SK-MEL-5 (cell line): ENCODE results near the gene POLR2J. TPM values are rescaled to one million over a fixed set of nuclear protein-coding genes. Genes with fewer than 3 reads are reported as not detected.
A peak's percentile ranks its signal among the peaks of the same experiment; 100 is the strongest.
"Not testable (repeated sequence)": the region's sequence is repeated elsewhere in the genome, so short reads cannot be mapped to it uniquely, and the experiment has no call there.

Source experiments
- DNase-seq: peaks from one replicate; pipeline ENCODE4 v3.0.0-alpha.2; 2016; ENCODE audit warnings: low read depth, low spot score
- in situ Hi-C: cut with HindIII; loops from 2 replicates; pipeline ENCODE4 v1.10.0; 2016; ENCODE audit warnings: low sequenced_read_pairs, high pct_unique_total_duplicates, low pct_unique_long_range_greater_than_20kb
- total RNA-seq: library from RNA; depleted of rRNA; stranded (reverse); fragments of >200 nt; shearing (Covaris generic); gene quantifications from 2 replicates; pipeline ENCODE4 v1.2.3, GENCODE V29; 2014

POLR2J gene
- total RNA-seq, 1 experiment from 2014 or later, result 105 TPM

- no peak for DNase-seq
- in situ Hi-C loops, result no loop called here
These were observed 7.0 kb downstream of the POLR2J start for GRCh38 chr7:102471791-102472125.

DNA sequence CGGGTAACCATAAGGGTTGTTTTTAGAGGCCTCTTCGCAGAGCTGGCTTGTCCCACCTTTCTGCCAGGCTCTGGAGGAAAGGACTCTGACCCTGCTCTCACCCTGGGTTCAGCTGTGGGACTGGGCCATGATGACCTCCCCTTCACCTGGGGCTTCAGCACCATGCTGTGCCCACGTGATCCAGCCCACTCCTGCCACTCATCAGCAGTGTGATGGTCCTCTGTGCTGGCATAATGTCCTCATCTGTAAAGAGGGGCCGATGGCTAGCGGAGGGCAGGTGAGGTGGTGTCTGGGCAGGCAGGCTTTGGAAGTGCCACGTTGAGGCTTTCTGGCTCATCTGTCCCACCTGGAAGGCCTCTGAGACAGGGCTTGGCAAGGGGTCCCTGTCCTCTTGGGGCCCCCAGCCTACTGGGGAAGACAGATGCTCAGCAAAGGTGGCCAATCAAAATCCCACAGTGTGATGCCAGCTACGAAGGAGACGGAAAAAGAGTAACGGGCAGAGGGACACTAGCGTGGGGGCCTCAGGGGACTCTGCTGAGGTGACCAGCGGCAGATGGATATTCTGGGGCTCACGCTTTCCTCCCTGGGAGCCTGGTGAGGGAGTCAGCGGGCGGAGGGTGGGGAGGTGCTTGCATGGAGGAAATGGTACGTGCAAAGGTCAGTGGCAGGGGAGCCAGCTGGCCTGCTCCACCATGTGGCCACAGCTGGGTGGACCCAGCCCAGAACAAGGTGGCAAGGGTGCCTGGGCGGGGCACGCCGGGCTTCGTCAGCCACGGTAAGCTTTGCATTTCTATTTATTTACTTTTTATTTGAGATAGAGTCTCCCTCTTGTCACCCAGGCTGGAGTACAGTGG is 8.5 kb downstream of the POLR2J start:
- in situ Hi-C loops, result no loop called here

GRCh38 chr7:102469351-102469971 is 9.3 kb downstream of the POLR2J start:
- no peak for DNase-seq
- in situ Hi-C loops, result no loop called here

More for the DNA sequence above, 8.5 kb downstream of the POLR2J start:
- DNase-seq, result no peak

DNA sequence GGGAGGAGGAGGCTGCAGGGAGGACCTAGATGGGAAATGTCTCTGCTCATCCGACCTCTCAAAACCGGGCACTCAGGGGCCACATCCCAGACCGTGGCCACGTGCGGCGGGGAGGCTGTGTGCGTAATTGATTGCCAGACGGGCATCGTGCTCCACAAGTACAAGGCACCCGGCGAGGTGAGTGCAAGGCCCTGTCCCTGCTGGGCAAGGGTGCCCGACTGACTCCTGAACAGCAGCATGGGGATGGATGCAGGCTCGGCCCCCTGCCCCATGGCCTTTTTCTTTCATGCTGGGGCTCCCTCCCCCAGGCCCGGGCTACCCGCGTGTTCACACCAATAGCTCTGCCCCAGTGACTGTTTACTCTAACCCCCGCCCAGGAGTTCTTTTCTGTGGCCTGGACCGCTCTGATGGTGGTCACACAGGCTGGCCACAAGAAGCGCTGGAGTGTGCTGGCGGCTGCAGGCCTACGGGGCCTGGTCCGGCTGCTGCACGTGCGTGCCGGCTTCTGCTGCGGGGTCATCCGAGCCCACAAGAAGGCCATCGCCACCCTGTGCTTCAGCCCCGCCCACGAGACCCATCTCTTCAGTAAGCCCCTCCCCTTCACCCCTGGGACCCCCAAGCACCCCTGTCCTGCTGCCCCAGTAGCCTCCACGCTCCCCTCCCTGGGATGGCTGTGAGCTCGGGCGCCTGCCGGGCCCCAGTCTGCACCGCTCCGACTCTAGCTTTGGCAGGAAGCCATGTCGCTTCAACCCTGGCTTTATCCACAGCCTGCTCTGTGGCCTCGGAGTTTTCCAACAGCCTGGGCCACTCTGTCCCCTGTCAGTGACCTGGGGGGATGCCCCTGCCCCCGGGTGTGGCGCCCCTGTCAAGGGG is 10.0 kb downstream of the POLR2J start:
- DNase-seq, result no peak
- in situ Hi-C loops, result no loop called here

DNA sequence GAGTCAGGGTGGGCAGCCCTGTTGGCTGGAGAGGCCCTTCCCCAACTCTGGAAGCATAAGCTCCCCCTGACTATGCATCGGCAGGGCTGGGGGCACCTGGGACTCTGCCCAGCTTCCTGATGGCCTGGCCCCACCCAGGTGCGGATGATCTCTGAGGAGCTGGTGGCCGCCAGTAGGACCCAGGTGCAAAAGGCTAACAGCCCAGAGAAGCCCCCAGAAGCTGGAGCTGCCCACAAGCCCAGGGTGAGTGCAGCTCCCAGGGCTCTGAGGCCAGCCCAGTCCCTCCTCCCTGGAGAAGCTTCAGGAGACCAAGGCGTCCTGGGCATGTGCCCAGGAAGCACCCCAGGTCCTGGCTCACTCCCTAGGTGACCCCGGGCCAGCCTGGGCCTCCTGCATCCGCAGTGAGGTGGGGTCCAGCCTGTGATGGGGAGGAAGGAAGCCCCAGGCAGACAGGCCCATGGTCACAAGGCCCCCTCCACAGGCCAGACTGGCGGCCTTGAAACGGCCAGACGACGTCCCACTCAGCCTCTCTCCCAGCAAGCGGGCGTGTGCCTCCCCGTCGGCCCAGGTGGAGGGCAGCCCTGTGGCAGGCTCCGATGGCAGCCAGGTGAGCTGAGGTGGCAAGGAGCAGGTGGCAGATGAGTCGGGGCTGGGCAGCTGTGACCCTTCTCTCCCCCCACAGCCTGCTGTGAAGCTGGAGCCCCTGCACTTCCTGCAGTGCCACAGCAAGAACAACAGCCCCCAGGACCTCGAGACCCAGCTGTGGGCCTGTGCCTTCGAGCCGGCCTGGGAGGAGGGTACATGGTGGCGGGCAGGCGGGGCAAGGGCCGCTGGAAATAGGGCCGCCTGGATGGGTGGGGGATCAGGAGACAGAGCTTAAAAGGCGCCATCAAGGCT is 10.9 kb downstream of the POLR2J start:
- in situ Hi-C loops, result no loop called here

DNA sequence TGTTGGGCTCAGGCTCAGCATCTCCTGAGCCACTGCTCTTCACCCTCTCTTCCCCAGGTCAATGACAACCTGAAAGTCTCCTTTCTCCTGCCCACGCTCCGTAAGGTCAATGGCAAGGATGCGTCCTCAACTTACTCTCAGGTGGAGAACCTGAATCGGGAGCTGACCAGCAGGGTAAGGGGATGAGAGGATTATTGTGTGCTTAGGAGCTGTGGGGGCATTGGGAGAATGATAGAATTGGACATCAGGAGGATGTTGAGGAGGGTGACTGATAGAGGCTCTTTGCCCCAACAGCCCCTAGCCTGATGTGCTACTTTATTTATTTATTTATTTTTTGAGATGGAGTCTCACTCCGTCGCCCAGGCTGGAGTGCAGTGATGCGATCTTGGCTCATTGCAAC is 12.6 kb downstream of the POLR2J start:
- in situ Hi-C loops, result no loop called here
- no peak for DNase-seq

More for the DNA sequence above, 10.9 kb downstream of the POLR2J start:
- no peak for DNase-seq

DNA sequence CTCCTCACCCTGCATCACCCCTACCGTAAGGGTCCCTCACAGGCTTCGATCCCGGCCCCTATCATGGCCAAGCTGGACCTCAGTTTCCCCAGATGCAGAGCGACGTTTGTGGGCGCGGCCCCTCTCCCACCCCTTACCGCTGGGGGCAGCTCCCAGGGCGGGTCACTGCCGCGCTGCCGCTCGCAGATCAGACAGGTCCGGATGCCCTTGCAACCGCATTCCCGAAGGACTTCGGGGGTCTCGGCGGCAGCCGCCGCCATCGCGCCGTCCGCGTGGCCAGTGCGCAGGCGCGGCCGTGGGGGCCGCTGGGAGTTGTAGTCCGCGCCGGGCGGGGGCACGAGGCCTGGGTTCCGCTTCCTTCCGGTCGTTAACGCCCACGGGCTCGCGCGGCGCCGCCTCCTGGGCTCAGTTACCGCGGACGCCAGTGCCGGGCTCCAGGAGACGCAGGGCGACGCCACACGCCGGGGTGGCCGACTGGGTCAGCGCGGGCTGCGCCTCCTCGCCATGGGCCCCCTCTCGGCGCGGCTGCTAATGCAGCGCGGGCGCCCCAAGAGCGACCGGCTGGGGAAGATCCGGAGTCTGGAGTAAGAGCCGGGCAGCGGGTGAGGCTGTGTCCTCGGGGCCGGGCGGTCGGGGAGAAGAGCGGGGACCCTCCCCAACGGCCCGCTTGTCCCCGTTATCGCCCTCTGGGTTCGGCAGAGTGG is 14.0 kb downstream of the POLR2J start, which contains the start of the genes ALKBH4 and LRWD1:
Gene ALKBH4, minus strand, starts transcription at position 287 of the 704 bp plus-strand sequence. Its CDS starts 27 bp downstream, at position 260.
Gene LRWD1, plus strand, starts transcription at position 408 of the 704 bp plus-strand sequence. Its CDS starts 97 bp downstream, at position 505.
- in situ Hi-C loops, result no loop called here
- peak; percentile 94 for DNase-seq

- DNase-seq, result no peak
- in situ Hi-C loops, result no loop called here
These were observed 14.7 kb downstream of the POLR2J start for GRCh38 chr7:102463841-102464576.

DNA sequence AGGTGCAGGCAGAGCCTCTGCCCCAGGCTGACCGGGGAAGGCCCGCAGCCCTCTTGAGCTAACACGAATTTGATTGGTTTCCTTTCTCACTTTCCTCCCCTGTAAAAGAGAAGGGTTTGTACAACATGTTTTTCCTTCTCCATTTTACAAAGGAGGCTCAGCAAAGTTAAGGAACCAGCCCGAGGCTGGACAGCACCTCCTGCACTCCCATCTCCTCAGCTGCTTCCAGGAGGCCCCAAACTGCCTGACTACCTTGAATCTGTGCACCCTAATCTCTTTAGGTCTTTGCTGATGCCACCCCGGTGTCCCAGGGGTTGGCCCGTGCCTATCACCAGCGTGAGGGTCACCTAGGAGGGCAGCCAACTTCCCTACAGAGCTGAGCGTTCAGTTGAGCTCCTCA is 18.3 kb downstream of the POLR2J start:
- in situ Hi-C loops, result no loop called here
- no peak for DNase-seq

- in situ Hi-C loops, result no loop called here
- DNase-seq, result no peak
These were observed 19.4 kb downstream of the POLR2J start for GRCh38 chr7:102459221-102459844.

DNA sequence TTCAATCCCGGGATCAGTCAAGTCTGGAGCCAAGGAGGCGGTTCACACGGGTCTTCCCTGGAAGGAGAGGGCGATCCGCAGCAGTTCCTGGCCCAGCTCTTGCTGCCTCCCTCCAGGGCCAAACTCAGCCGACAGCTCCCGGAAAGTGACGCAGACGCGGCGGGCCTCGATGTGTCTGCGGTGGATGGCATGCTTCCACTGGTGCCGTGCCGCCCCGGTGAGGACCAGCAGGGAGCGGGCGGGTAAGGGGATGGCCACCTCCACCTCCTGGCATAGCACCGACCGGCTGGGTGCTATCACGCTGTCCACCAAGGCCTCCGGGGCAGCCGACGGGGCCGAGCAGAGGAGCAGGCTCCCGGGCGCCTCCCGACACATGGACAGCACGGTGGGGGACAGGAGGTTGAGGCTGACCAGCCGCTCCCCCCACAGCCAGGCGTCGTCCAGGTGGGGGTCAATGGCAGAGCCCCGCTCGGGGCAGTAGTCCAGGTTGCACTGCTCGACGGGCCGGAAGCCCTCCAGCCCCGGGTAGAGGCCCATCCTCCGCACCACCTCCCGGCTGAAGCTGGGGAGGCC is 21.3 kb downstream of the POLR2J start:
- in situ Hi-C loops, result no loop called here

DNA sequence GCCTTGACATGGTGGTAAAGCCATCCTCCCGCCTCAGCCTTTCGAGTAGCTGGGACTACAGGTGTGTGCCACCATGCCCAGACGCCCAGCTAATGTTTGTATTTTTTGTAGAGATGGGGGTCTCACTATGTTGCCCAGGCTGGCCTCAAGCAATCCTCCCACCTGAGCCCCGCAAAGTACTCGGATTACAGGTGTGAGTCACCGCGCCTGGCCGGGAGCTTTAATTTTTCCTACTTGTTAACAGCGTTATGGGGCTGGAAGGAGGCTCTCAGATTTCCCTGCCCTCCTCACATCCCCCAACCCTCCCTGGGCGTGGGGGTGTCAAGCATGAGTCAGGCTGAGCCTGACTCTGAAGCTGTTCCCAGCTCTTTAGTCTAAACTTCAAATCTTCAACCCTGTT is 22.4 kb downstream of the POLR2J start:
- in situ Hi-C loops, result no loop called here
- DNase-seq, result no peak

More for the DNA sequence above, 21.3 kb downstream of the POLR2J start:
- DNase-seq, result no peak

GRCh38 chr7:102455596-102455995 is 23.1 kb downstream of the POLR2J start:
- in situ Hi-C loops, result no loop called here
- DNase-seq, result no peak

- in situ Hi-C loops, DNase-seq: not testable (repeated sequence)
These were observed 23.8 kb downstream of the POLR2J start for GRCh38 chr7:102454932-102455331.

- DNase-seq, result no peak
- in situ Hi-C loops, result no loop called here
These were observed 24.3 kb downstream of the POLR2J start for GRCh38 chr7:102454468-102454867.
